Measurements from ENCODE around the gene TRABD2B.

TRABD2B gene

GRCh38 chr1:48036710-48037355 is 39.6 kb upstream of the TRABD2B start:
- DNase-seq (ENCODE audit: low read depth), result no peak
- H3K4me3 ChIP-seq (ENCODE audit: low read depth, low read length), result no peak overlapping the region
- TF ChIP-seq CTCF (IDR thresholded peaks at IDR 0.05; ENCODE audit: control insufficient read depth, extremely low read depth, insufficient read depth), result no peak

- DNase-seq (ENCODE audit: low read depth), result no peak
- H3K4me3 ChIP-seq (ENCODE audit: low read depth, low read length), result no peak overlapping the region
- TF ChIP-seq CTCF (IDR thresholded peaks at IDR 0.05; ENCODE audit: control insufficient read depth, extremely low read depth, insufficient read depth), result no peak
These were observed 38.4 kb upstream of the TRABD2B start for GRCh38 chr1:48035371-48036141.

GRCh38 chr1:48033495-48034045 is 36.4 kb upstream of the TRABD2B start:
- DNase-seq (ENCODE audit: low read depth), result no peak
- no peak overlapping the region for H3K4me3 ChIP-seq (ENCODE audit: low read depth, low read length)
- no peak for TF ChIP-seq CTCF (IDR thresholded peaks at IDR 0.05; ENCODE audit: control insufficient read depth, extremely low read depth, insufficient read depth)

- TF ChIP-seq CTCF (IDR thresholded peaks at IDR 0.05; ENCODE audit: control insufficient read depth, extremely low read depth, insufficient read depth), result no peak
- no peak overlapping the region for H3K4me3 ChIP-seq (ENCODE audit: low read depth, low read length)
- DNase-seq (ENCODE audit: low read depth), result no peak
These were observed 34.5 kb upstream of the TRABD2B start for GRCh38 chr1:48031676-48032075.

GRCh38 chr1:48030696-48031365 is 33.6 kb upstream of the TRABD2B start:
- no peak for TF ChIP-seq CTCF (IDR thresholded peaks at IDR 0.05; ENCODE audit: control insufficient read depth, extremely low read depth, insufficient read depth)
- no peak overlapping the region for H3K4me3 ChIP-seq (ENCODE audit: low read depth, low read length)
- no peak for DNase-seq (ENCODE audit: low read depth)

GRCh38 chr1:48030211-48030610 is 33.0 kb upstream of the TRABD2B start:
- DNase-seq (ENCODE audit: low read depth), result no peak
- no peak overlapping the region for H3K4me3 ChIP-seq (ENCODE audit: low read depth, low read length)
- no peak for TF ChIP-seq CTCF (IDR thresholded peaks at IDR 0.05; ENCODE audit: control insufficient read depth, extremely low read depth, insufficient read depth)
